HCT116 (cell line): ENCODE results near the gene MAGEF1. TPM values are rescaled to one million over a fixed set of nuclear protein-coding genes. Genes with fewer than 3 reads are reported as not detected.

ENCODE experiments used
- ATAC-seq: fragments of 200-7000 bp; cut with Tn5 transposase; 2 replicates; pipeline ENCODE4 v1.9.1; 2020; ENCODE audit warnings: mild to moderate bottlenecking, moderate library complexity
- BruUV-seq: library from RNA; stranded (reverse); fragments of 400-500 nt; replicated peaks from 2 replicates; lab custom pipeline; 2021; lab: Mats Ljungman, UMichigan
- CTCF ChIA-PET: fragments of 300-600 bp; sonication (Branson Sonifier 250); formaldehyde crosslinking; loops from one replicate; lab custom pipeline; 2021; ENCODE audit warnings: antibody characterized with exemption; lab: Charles Lee
- POLR2A ChIA-PET: fragments of 300-600, 350-600 bp; sonication (Branson Sonifier 250); formaldehyde crosslinking; loops from one replicate; lab custom pipeline; 2021; ENCODE audit warnings: antibody characterized with exemption; lab: Charles Lee
- RAD21 ChIA-PET, 2 experiments: fragments of 300-600 bp; sonication (Branson Sonifier 250); formaldehyde crosslinking; loops; one replicate each; lab custom pipeline; 2023; ENCODE audit warnings: low total read pairs in 2 of 2; ENCODE audit not compliant: uncharacterized antibody in 2 of 2, unreplicated experiment in 2 of 2, low non-redundant PET in 1 of 2; lab: Charles Lee
- DNase-seq: peaks from one replicate; pipeline ENCODE4 v3.0.0-alpha.2; 2010; ENCODE audit warnings: low read depth, low spot score
- H2AFZ ChIP-seq: fragments of 200-600 bp; shearing (Covaris generic), sonication (generic); 2 replicates; pipeline ENCODE4 v1.6.1; 2017; ENCODE audit warnings: low read depth, mixed run types, mixed read lengths, antibody characterized with exemption, low read length; ENCODE audit not compliant: poor library complexity, severe bottlenecking
- H3K27ac ChIP-seq: 2 replicates; pipeline ENCODE4 v1.5.1; 2012; ENCODE audit warnings: low read depth, low read length
- H3K27me3 ChIP-seq: fragments of 200-600 bp; sonication (generic); 2 replicates; pipeline ENCODE4 v1.6.1; 2016; ENCODE audit warnings: mixed run types, low read length, mixed read lengths; ENCODE audit not compliant: insufficient read depth
- H3K36me3 ChIP-seq, 2 experiments: fragments of 200-500 bp in 1 of 2; fragments of 200-600 bp in 1 of 2; sonication (Bioruptor generic) in 1 of 2; sonication (generic) in 1 of 2; 2 replicates each; pipeline versions ENCODE4 v1.5.1 to v1.6.1; 2014 to 2016; ENCODE audit warnings: low read length in 2 of 2, inconsistent platforms in 1 of 2, mixed read lengths in 1 of 2, mixed run types in 1 of 2; ENCODE audit not compliant: insufficient read depth in 2 of 2, control insufficient read depth in 1 of 2
- H3K4me1 ChIP-seq, 2 experiments: fragments of 200-600 bp in 1 of 2; sonication (generic) in 1 of 2; 2 replicates each; pipeline versions ENCODE4 v1.5.1 to v1.6.1; 2012 to 2017; ENCODE audit warnings: low read length in 2 of 2, inconsistent platforms in 1 of 2, mild to moderate bottlenecking in 1 of 2, mixed read lengths in 1 of 2, mixed run types in 1 of 2, moderate library complexity in 1 of 2; ENCODE audit not compliant: insufficient read depth in 2 of 2, control insufficient read depth in 1 of 2
- H3K4me2 ChIP-seq: fragments of 200-600 bp; sonication (generic); 2 replicates; pipeline ENCODE4 v1.6.1; 2017; ENCODE audit warnings: mixed run types, low read length, mixed read lengths
- H3K4me3 ChIP-seq, 2 experiments: fragments of 200-600 bp in 1 of 2; sonication (generic) in 1 of 2; replicated peaks in 1 of 2; 2 replicates each; pipeline ENCODE4 v1.5.1; 2011 to 2016; ENCODE audit warnings: low read length in 2 of 2, control low read depth in 1 of 2, low read depth in 1 of 2, mild to moderate bottlenecking in 1 of 2, mixed read lengths in 1 of 2, mixed run types in 1 of 2
- H3K79me2 ChIP-seq: fragments of 200-600 bp; sonication (generic); 2 replicates; pipeline ENCODE4 v1.6.1; 2017; ENCODE audit warnings: mild to moderate bottlenecking, mixed run types, low read length, moderate library complexity, mixed read lengths; ENCODE audit not compliant: insufficient read depth
- H3K9ac ChIP-seq: fragments of 200-600 bp; sonication (generic); 2 replicates; pipeline ENCODE4 v1.6.1; 2016; ENCODE audit warnings: low read length, mixed read lengths
- H3K9me2 ChIP-seq: fragments of 200-600 bp; sonication (generic), shearing (Covaris generic); 2 replicates; pipeline ENCODE4 v1.6.1; 2017; ENCODE audit warnings: mixed run types, mild to moderate bottlenecking, moderate library complexity; ENCODE audit not compliant: insufficient read depth
- H3K9me3 ChIP-seq, 2 experiments: fragments of 200-500 bp in 1 of 2; fragments of 200-600 bp in 1 of 2; sonication (Bioruptor generic) in 1 of 2; sonication (generic) in 1 of 2; 2 replicates each; pipeline ENCODE4 v1.6.1; 2014 to 2017; ENCODE audit warnings: low read length in 2 of 2, mixed read lengths in 2 of 2, inconsistent platforms in 1 of 2, low read depth in 1 of 2, mild to moderate bottlenecking in 1 of 2, mixed run types in 1 of 2, moderate library complexity in 1 of 2; ENCODE audit not compliant: control insufficient read depth in 1 of 2, insufficient read depth in 1 of 2
- H4K20me1 ChIP-seq: fragments of 200-600 bp; sonication (generic), shearing (Covaris generic); 2 replicates; pipeline ENCODE4 v1.6.1; 2017; ENCODE audit warnings: mixed run types, mild to moderate bottlenecking, moderate library complexity; ENCODE audit not compliant: insufficient read depth
- RAD21 ChIP-seq: IDR thresholded peaks from 2 replicates; pipeline ENCODE4 v1.6.1; 2012; ENCODE audit warnings: low read depth, mild to moderate bottlenecking
- YY1 ChIP-seq: IDR thresholded peaks from 2 replicates; pipeline ENCODE4 v1.6.1; 2011; ENCODE audit warnings: low read length, low read depth, moderate library complexity, mild to moderate bottlenecking; ENCODE audit not compliant: insufficient replicate concordance; ENCODE audit errors: extremely low read depth
- intact Hi-C: fragments of 100-400 bp; cut with micrococcal nuclease; formaldehyde crosslinking; loops from 2 replicates; pipeline ENCODE4 v1.10.0; 2022
- total RNA-seq: library from RNA; stranded (reverse); gene quantifications from one replicate; pipeline ENCODE4 v1.2.1, GENCODE V29; 2021; ENCODE audit not compliant: unreplicated experiment
- TF ChIP-seq, protein P1 (sequence below): IDR thresholded peaks from 2 replicates; pipeline ENCODE4 v1.6.1; 2012
- TF ChIP-seq, protein P2 (sequence below), 3 experiments: fragments of 200-600 bp in 1 of 3; sonication (generic) in 1 of 3; IDR thresholded peaks in 2 of 3; conservative IDR thresholded peaks in 1 of 3; 2 replicates each; pipeline ENCODE4 v1.5.1; 2012 to 2017; ENCODE audit warnings: low read depth in 2 of 3, low read length in 2 of 3, antibody characterized with exemption in 1 of 3, borderline replicate concordance in 1 of 3, control low read depth in 1 of 3, mild to moderate bottlenecking in 1 of 3, mixed read lengths in 1 of 3, mixed run types in 1 of 3, moderate library complexity in 1 of 3; ENCODE audit not compliant: insufficient read depth in 1 of 3

MAGEF1 gene
- total RNA-seq, 1 experiment from 2014 or later: 44.1 TPM

DNA sequence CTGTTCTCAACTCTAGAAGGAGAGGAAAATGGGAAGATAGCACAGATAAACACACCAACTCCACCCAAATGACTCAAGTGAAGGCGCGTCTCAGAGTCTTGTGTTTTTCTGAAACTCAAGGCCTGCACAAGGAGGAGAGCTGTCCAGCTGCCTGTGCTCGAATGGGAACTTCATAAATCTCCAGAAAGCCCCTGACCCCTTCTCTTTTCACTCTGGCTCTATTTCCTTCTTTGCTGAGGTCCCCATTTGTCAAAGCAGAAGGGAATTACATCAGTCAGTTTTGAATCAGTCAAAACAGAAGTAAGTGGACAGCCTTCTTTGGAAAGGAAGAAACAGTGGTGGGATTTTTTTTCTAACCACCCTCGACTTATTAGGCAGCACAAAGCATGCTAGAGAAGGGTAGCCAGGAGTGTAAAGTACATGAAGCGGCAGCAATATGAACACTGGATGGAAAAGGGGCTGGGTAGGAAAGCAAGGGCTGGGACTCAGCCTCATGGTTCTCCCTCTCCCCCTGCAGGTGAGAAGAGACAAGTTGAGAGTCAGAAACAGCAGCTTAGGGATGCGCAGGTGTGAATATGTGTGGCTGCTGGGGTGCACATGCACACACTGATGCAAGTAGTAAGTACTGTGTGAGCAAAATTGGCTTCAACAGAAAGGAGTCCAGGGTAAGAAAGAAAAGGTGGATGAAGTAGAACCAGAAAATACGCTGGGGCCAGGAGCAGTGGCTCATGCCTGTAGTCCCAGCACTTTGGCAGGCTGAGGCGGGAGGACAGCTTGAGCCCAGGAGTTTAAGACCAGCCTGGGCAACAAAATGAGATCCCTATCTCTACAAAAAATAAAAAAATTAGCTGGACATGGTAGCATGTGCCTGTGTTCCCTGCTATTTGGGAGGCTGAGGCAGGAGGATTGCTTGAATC is 36.6 kb upstream of the MAGEF1 start:
- ChIA-PET RAD21 (interaction anchor here (1.0 to 1.4 kb wide), 3 partner anchors 20 to 187 kb away, joined by 5 to 16 read pairs (median 10); partner anchors contain the start of gene EPHB3 (in 2 of the 2)), POLR2A (interaction anchor here (1.2 kb wide), 1 partner anchor 187 kb away, joined by 8 read pairs; the partner anchor contains the start of gene EPHB3), CTCF (interaction anchor here (0.6 to 1.3 kb wide), 5 partner anchors 8 to 205 kb away, joined by 3 to 5 read pairs (median 3); no protein-coding TSS in a partner anchor)
- Histone ChIP-seq H3K27ac (no peak overlapping the region), H4K20me1 (no peaks in the 10 kb centered on the region), H3K27me3 (no peaks in the 10 kb centered on the region), H2AFZ (peak overlapping the region; percentile 72), H3K4me3 (no peak overlapping the region), H3K4me1 (peaks cover 0 to 7% of the 10 kb centered on the region in 2 experiments; a peak in 2 of 4 replicates), H3K9ac (no peak overlapping the region), H3K79me2 (no peaks in the 10 kb centered on the region), H3K4me2 (peak overlapping the region; percentile 12; the same call in 1 of the 2 replicates), H3K36me3 (no peaks in the 10 kb centered on the region), H3K9me2 (no peaks in the 10 kb centered on the region), H3K9me3 (no peaks in the 10 kb centered on the region)
- TF ChIP-seq, protein P1, sequence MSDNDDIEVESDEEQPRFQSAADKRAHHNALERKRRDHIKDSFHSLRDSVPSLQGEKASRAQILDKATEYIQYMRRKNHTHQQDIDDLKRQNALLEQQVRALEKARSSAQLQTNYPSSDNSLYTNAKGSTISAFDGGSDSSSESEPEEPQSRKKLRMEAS: peak; percentile 88
- TF ChIP-seq, protein P2, sequence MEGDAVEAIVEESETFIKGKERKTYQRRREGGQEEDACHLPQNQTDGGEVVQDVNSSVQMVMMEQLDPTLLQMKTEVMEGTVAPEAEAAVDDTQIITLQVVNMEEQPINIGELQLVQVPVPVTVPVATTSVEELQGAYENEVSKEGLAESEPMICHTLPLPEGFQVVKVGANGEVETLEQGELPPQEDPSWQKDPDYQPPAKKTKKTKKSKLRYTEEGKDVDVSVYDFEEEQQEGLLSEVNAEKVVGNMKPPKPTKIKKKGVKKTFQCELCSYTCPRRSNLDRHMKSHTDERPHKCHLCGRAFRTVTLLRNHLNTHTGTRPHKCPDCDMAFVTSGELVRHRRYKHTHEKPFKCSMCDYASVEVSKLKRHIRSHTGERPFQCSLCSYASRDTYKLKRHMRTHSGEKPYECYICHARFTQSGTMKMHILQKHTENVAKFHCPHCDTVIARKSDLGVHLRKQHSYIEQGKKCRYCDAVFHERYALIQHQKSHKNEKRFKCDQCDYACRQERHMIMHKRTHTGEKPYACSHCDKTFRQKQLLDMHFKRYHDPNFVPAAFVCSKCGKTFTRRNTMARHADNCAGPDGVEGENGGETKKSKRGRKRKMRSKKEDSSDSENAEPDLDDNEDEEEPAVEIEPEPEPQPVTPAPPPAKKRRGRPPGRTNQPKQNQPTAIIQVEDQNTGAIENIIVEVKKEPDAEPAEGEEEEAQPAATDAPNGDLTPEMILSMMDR (IDR thresholded peaks at IDR 0.05 in 2 of 3, conservative IDR thresholded peaks at IDR 0.05 in 1 of 3; ENCODE audit: borderline replicate concordance in 1 of 3, insufficient read depth in 1 of 3, low read depth in 2 of 3, low read length in 2 of 3): peak; percentile 64 to 88 (median 71)
- peak; percentile 89 for TF ChIP-seq RAD21
- TF ChIP-seq YY1: no peak
- ATAC-seq (peak; percentile 99), DNase-seq (peak; percentile 48)
- intact Hi-C loops: loop anchor here (1.0 kb wide), 2 partner anchors 29 to 187 kb away; partner anchors contain the start of gene EPHB3
- no TSS peak for BruUV-seq
